AG04449 (cell line): ENCODE measurements around the gene NFIA.

Source experiments
- CTCF ChIA-PET: fragments of 350-600 bp; formaldehyde crosslinking; extraction: SDS; loops from one replicate; lab custom pipeline; 2021; ENCODE audit warnings: antibody characterized with exemption; lab: Yijun Ruan, JAX
- POLR2A ChIA-PET: fragments of 400-600, 350-600 bp; formaldehyde crosslinking; extraction: SDS; loops from one replicate; lab custom pipeline; 2020; ENCODE audit warnings: antibody characterized with exemption, inconsistent platforms; lab: Yijun Ruan, JAX
- DNase-seq: peaks from one replicate; pipeline ENCODE4 v3.0.0-alpha.2; 2010; ENCODE audit warnings: low read depth, low spot score
- H3K4me3 ChIP-seq: 2 replicates; pipeline ENCODE4 v1.5.1; 2011; ENCODE audit warnings: low read depth, mild to moderate bottlenecking, control low read depth, low read length
- TF ChIP-seq, protein P1 (sequence below): IDR thresholded peaks from one replicate; pipeline ENCODE4 v1.5.1; 2011; ENCODE audit warnings: mild to moderate bottlenecking, moderate library complexity, low read length, control low read depth, inconsistent platforms; ENCODE audit not compliant: insufficient read depth; ENCODE audit errors: missing control alignments

NFIA gene

GRCh38 chr1:61279570-61279969, 197.2 kb downstream of the NFIA start:
- no peak overlapping the region for H3K4me3 ChIP-seq
- ChIA-PET POLR2A (no interaction called here), CTCF (no interaction called here)
- TF ChIP-seq, protein P1, sequence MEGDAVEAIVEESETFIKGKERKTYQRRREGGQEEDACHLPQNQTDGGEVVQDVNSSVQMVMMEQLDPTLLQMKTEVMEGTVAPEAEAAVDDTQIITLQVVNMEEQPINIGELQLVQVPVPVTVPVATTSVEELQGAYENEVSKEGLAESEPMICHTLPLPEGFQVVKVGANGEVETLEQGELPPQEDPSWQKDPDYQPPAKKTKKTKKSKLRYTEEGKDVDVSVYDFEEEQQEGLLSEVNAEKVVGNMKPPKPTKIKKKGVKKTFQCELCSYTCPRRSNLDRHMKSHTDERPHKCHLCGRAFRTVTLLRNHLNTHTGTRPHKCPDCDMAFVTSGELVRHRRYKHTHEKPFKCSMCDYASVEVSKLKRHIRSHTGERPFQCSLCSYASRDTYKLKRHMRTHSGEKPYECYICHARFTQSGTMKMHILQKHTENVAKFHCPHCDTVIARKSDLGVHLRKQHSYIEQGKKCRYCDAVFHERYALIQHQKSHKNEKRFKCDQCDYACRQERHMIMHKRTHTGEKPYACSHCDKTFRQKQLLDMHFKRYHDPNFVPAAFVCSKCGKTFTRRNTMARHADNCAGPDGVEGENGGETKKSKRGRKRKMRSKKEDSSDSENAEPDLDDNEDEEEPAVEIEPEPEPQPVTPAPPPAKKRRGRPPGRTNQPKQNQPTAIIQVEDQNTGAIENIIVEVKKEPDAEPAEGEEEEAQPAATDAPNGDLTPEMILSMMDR: no peak
- DNase-seq: no peak

DNA sequence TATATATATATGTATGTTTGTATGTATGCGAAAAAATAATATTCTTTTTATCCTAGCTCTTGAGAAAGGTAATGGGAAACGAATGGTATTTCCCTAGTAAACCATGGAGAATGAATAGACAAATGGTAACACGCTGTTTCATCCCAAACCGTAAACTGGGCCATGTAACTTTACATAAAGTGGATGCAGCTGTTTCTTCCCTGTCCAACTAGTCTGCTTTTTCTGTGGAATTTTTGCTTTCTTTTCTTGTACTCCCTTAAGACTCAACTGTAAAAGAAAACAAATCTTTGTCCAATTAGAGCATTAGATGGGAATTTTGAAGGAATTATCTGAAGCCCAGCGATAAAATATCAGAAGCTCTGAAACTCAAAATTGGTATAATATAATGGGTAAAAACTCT, 198.1 kb downstream of the NFIA start:
- DNase-seq: no peak
- H3K4me3 ChIP-seq: no peak overlapping the region
- POLR2A ChIA-PET: no interaction called here
- CTCF ChIA-PET: no interaction called here
- TF ChIP-seq, protein P1: no peak

DNA sequence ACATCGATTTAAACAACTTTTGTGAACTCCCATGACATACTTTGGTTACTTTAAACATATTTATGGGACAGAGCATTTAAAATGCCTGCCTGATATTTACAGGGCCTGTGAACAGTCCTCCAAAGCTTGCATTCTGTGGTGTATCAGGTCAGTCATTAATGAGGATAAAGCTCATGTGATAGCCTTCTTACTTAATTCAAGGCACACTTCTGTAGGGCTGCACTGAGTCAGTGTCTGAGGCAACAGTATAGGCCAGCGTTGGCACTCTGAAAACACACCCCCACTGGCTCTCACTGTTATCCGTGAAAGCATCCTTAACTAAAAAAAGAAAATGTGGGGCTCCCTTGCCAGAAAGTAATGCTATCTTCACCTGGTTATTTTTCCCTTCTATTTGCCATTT, 200.0 kb downstream of the NFIA start:
- DNase-seq: no peak
- H3K4me3 ChIP-seq: no peak overlapping the region
- TF ChIP-seq, protein P1: no peak
- POLR2A ChIA-PET: no interaction called here
- CTCF ChIA-PET: no interaction called here

- TF ChIP-seq, protein P1: no peak
- no peak for DNase-seq
- ChIA-PET CTCF (interaction anchor here (1.5 kb wide), 1 partner anchor 18 kb away, joined by 3 read pairs; no protein-coding TSS in a partner anchor), POLR2A (no interaction called here)
- no peak overlapping the region for H3K4me3 ChIP-seq
These were observed 202.0 kb downstream of the NFIA start for GRCh38 chr1:61284248-61284854.

DNA sequence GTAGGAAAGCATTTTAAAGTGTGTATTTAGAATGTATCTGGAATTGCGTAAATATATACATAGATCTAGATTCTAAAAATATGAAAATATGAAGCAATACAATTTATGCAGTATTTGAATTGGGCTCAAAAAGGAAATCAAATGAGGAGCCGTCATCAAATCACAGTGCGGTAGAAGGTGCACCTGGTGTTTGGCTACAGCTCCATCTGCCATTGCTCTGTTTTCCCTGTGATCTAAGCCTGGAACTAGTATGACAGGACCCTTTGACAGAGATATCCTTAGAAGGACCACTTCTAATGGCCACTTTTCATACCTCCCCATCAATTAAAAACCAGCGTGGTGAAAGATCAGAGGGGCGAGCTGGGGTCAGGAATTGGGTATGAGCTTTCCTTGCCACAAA, 202.6 kb downstream of the NFIA start:
- DNase-seq: no peak
- POLR2A ChIA-PET: no interaction called here
- TF ChIP-seq, protein P1: no peak
- CTCF ChIA-PET: interaction anchor here (1.0 to 1.5 kb wide), 2 partner anchors 18 to 235 kb away, joined by 3 read pairs; no protein-coding TSS in a partner anchor
- H3K4me3 ChIP-seq: no peak overlapping the region

DNA sequence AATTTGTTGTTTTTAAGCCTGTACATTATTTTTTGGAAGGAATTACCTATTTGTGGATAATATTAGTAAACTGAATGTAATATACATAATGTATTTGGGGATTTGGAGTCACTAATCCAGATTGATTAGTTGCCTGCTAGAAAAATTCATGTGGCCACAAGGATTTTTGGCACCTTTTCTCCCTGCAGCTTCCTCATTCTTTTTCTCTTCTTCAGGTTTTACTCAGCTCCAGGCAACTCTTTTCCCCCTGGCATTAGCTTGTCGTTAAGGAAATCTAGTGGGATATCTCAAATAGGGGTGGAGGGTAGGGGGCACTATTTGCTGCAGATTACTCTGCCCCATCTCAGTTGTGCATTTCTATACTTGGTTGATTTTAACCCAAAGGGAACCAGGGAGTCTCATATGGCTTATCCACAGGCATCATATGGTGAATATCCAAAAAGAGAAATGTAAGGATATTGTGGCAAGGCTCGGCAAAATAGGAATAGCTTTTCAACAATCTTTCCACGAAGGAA, 203.1 kb downstream of the NFIA start:
- ChIA-PET CTCF (interaction anchor here (1.0 to 1.5 kb wide), 2 partner anchors 19 to 235 kb away, joined by 3 read pairs; no protein-coding TSS in a partner anchor), POLR2A (no interaction called here)
- H3K4me3 ChIP-seq: no peak overlapping the region
- TF ChIP-seq, protein P1: no peak
- no peak for DNase-seq
